ENCODE measurements around the gene ABHD14A.
A peak's percentile ranks its signal among the peaks of the same experiment; 100 is the strongest.

The ABHD14A gene

GRCh38 chr3:51998774-51999173 is 23.9 kb downstream of the ABHD14A start:
- DNase-seq, result no peak

GRCh38 chr3:51999846-52000245 is 25.0 kb downstream of the ABHD14A start:
- no peak for DNase-seq

- peak; percentile 72 for DNase-seq
Measured at GRCh38 chr3:52001443-52001974, 26.6 kb downstream of the ABHD14A start.

- no peak for DNase-seq
Measured at GRCh38 chr3:52002748-52003147, 27.9 kb downstream of the ABHD14A start.

- no peak for DNase-seq
Measured at GRCh38 chr3:52004163-52004787, 29.4 kb downstream of the ABHD14A start.

GRCh38 chr3:52004906-52005395 is 30.1 kb downstream of the ABHD14A start:
- no peak for DNase-seq

GRCh38 chr3:52005571-52005986 is 30.7 kb downstream of the ABHD14A start:
- DNase-seq, result no peak

- DNase-seq, result no peak
Measured at GRCh38 chr3:52006017-52006819, 31.4 kb downstream of the ABHD14A start.

GRCh38 chr3:52006820-52007133 is 31.9 kb downstream of the ABHD14A start:
- DNase-seq, result no peak

- no peak for DNase-seq
Measured at GRCh38 chr3:52007291-52007690, 32.4 kb downstream of the ABHD14A start.

- DNase-seq, result no peak
Measured at GRCh38 chr3:52010431-52010830, 35.6 kb downstream of the ABHD14A start.

GRCh38 chr3:52012699-52013098 is 37.8 kb downstream of the ABHD14A start:
- DNase-seq, result no peak

GRCh38 chr3:52013802-52014598 is 39.1 kb downstream of the ABHD14A start:
- no peak for DNase-seq

GRCh38 chr3:52014613-52015012 is 39.7 kb downstream of the ABHD14A start:
- DNase-seq, result no peak

- no peak for DNase-seq
Measured at GRCh38 chr3:52015438-52016228, 40.8 kb downstream of the ABHD14A start.

GRCh38 chr3:52017586-52017985 is 42.7 kb downstream of the ABHD14A start:
- DNase-seq, result no peak

GRCh38 chr3:52018319-52019000 is 43.6 kb downstream of the ABHD14A start:
- DNase-seq, result no peak

- no peak for DNase-seq
Measured at GRCh38 chr3:52019352-52020080, 44.7 kb downstream of the ABHD14A start.

- no peak for DNase-seq
Measured at GRCh38 chr3:52020796-52021195, 45.9 kb downstream of the ABHD14A start.

- DNase-seq, result no peak
Measured at GRCh38 chr3:52021489-52022268, 46.8 kb downstream of the ABHD14A start.
